GM19397 (cell line): Measurements from ENCODE around the gene USP32.
"Not testable (repeated sequence)": the region's sequence is repeated elsewhere in the genome, so short reads cannot be mapped to it uniquely, and the experiment has no call there.

Source experiments
- ATAC-seq: cut with Tn5 transposase; IDR thresholded peaks from one replicate; pipeline ENCODE4 v1.9.1; 2021; ENCODE audit warnings: mild to moderate bottlenecking, moderate library complexity; ENCODE audit not compliant: unreplicated experiment

USP32 gene

DNA sequence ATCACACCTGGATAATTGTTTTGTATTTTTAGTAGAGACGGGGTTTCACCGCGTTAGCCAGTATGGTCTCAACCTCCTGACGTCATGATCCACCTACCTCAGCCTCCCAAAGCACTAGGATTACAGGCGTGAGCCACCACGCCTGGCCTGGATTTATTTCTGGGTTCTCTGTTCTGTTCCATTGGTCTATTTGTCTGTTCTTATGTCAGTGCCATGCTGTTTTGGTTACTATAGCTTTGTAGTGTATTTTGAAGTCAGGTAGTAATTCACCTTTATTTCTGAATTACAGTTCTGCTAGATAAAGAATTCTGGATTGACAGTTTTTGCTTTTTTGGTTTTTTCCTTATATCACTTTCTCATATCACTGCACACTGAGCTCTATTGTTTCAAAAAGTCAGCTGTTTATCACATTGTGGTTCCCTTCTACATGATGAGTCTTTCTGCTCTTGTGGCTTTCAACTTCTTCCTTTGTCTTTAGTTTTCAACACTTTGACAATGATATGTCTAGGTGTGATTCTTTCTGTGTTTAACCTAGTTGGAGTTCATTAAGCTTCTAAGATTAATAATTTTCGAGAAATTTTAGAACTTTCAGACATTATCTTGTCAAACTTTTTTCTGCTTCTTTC lies 144.0 kb downstream of the USP32 start:
- ATAC-seq = no peak

DNA sequence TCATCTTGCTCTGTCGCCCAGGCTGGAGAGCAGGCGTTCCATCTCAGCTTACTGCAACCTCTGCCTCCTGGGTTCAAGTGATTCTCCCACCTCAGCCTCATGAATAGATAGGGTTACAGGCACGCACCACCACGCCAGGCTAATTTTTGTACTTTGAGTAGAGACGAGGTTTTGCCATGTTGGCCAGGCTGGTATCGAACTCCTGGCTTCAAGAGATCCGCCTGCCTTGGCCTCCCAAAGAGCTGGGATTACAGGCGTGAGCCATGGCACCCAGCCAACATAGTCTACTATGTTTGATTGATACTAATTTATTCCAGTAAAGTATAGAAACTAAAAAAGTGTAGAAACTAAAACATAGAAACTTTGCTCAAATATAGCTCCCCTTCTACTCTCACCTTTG lies 147.3 kb downstream of the USP32 start:
- ATAC-seq = no peak

DNA sequence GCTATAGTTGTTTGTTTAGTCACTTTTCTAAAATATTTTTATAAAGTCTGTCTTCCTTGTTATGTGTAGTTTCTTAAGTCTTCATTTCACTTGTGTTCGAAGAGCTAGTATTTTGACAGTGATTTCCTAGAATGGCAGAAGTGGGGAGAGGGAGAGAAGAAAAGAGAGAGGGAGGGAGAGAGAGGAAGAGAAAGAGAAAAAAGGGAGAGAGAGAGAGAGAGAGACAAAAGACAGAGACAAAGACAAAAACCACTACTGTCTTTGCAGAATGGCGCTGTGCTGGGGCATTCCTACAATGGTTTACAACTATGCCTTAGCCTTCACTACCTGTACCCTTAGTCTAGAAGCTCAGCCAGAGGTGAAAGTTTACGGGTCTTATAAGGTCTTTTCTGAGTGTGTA lies 151.6 kb downstream of the USP32 start:
- ATAC-seq = no peak

DNA sequence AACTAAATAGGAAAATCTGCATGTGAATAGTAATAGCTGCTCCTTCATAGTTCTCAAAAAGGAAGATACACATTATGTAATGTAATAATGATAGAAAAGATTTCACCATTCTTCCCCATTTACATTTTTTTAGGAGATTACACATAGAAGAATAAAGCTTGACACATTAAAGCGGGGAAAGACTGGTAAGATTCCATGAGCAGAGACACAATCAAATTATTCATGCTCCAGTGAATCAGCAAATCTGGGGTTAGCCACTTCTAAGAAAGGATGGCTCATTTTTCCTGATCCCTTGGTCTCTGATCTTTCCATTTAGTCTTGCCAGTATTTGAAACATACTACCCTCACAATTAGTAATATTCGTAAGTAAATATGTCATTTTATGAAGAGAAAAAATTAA lies 160.2 kb downstream of the USP32 start:
- no peak for ATAC-seq

DNA sequence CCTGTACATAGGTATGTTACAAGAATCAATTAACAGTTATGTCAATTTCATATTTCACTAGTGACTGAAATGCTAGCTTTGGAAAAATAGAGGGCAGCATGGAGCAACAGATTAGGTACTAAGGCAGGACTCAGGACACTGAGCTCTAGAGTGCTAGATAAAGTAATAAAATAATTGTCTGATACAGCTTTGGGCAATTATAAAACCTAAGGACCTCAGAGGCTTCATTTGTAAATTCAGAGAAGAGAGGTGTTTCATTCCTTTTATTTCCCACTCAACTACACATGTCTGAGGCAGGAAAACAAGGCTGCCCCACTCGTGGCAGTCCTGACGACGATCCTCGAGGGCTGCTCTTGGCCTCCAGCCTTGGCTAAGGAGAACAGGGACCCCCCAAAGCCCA lies 160.7 kb downstream of the USP32 start:
- ATAC-seq = no peak

DNA sequence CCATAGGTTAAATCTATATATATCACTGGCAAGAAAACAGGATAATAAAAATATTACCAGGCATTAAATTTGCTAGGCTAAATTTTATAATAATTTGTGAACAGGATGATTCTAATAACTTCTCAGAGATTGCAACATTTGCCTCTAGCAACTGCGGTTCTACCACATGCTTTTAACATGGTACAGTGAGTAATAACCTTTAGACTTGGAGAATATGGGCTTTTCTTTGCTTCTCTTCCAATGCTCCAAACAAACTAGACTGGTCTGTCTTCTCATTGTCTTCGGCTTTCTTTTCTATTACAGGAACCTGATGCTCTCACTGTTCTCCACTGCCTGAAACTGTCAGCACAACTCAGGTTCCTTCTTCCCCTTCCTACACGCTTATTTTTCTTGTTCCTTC lies 161.6 kb downstream of the USP32 start:
- ATAC-seq = no peak

DNA sequence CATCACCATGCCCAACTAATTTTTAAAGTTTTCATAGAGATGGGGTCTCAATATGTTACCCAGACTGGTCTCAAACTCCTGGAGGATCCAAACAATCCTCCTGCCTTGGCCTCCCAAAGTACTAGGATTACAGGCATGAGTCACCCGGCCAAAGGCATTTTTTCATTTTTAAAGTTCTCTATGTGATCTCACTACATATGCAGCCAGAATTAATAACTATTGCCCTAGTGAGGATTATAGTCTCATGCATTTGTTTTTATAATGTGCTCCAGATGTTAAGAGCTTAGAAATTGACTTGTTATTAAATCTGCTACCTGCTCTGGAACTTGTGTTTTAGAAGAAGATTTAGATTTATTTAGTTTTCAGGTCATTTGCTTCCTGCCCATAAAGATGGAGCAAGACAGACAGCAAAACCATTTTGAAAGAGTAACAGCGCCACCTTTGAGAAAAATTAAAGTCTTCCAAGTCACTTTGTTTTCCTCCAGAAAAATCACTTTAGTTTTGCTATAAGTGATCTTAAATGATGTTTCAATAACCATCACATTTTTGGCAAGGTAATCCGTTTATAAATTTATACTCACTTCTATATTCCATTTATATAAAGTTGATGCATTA lies 162.6 kb downstream of the USP32 start:
- no peak for ATAC-seq

DNA sequence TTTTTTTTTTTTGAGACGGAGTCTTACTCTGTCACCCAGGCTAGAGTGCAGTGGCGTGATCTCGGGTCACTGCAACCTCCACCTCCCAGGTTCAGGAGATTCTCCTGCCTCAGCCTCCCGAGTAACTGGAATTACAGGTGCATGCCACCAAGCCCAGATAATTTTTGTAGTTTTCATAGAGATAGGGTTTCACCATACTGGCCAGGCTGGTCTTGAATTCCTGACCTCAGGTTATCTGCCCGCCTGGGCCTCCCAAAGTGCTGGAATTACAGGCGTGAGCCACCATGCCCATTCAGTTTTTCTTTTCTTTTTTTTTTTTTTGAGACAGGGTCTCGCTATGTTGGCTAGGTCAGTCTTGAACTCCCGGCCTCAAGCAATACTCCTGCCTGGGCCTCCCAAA lies 164.7 kb downstream of the USP32 start:
- not testable (repeated sequence) for ATAC-seq

DNA sequence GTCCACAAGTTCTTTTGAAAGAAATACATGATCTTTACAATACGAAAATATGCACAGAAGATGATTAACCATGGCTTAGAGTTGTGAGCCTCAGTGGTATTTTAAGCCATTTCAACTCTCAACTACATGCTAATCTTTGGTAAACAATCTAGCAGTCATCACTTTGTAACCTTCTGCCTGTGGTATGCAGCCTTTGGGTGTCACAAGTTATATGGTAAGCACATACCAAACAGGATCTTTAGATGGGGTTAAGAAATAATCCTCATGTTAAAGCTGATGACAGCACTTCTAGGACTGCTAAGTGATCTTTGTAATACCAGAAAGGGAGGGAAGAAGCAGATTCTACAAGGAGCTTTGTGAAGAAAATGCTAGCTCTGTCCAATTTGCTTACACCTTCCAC lies 167.9 kb downstream of the USP32 start:
- no peak for ATAC-seq

DNA sequence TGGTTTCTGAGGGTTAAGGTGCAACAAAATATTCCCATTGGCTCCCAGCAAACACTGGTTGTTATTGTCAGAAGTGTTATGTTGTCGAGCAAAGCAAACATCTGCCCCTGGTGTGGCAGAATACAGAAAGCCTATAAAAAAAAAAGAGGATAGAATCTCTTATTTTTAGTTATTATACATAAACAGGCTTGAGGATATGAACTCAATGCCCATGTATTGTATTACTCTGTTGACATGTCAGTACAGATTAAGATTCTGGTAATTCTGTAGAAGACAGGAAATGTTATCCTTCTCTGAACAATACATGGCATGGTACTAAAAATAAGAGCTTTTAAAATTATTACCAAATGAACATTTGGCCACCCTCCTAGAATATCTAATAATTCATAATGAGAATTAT lies 168.5 kb downstream of the USP32 start:
- no peak for ATAC-seq

DNA sequence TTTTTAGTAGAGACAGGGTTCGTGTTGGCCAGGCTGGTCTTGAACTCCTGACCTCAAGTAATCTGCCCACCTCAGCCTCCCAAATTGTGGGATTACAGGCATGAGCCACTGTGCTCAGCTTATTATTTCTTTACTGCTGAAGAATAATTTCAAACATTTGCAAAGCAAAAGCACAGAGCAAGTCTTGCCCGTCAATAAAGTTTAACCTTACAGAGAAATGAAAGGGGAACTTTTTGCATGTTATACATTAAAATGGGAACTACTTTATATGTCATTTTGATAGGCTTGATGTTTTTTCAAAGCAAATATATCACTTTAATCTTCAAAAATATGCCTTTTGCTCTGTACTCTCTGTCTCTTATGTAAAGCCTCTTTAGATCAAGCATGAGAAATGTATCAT lies 173.2 kb downstream of the USP32 start:
- ATAC-seq = not testable (repeated sequence)

DNA sequence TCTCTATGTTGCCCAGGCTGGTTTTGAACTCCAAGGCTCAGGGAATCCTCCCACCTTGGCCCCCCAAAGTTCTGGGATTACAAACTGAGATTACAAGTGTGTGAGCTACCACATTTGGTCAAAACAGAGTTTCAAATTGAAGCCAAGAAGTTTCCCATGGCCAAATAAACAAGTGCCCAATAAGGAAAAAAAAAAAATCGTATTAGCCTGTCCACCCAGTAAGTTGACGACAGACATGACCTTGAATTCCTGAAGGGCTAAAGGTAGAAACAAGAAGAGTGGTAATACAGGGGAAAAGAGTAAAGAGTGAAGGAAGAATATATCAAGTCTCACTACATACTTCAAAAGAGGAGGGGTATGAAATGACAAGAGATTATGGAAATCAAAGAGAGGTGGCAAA lies 176.0 kb downstream of the USP32 start:
- not testable (repeated sequence) for ATAC-seq

DNA sequence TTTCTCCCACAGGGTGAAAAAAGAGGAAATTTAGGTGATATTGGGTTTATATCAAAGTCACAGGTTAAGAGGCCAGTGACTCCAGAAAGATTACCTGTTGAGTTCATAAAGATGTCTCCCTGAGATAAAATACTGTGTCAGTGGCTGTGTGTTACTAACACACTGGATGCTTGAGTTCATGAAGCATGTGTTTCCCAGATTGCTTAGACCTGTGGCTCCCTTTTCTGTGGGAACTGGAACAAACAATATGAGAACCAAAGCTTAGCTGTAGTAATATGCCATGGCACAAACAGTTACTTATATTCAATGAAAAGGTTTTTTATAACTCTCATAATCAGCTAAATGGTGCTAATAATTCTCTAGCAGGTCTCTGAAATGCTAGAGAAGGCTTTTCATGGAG lies 180.7 kb downstream of the USP32 start:
- not testable (repeated sequence) for ATAC-seq

DNA sequence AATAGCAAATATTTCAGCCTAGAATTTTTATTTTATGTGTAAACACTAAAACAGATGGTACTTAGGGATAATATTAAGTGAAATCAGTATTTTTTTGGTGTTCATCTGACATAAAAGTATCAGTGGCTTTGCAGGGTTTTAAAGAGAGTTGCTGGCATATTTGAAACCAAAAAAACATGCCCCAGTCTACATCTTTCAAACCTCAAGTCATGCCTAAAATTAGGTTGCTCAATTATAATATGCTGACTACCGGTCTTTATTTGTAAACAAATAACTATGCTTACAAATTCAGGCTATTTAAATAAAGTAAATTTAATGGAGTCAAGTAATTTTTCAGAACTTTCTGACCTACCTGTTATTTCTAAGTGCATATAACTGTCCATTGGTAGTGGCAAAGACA lies 183.6 kb downstream of the USP32 start:
- ATAC-seq = not testable (repeated sequence)

DNA sequence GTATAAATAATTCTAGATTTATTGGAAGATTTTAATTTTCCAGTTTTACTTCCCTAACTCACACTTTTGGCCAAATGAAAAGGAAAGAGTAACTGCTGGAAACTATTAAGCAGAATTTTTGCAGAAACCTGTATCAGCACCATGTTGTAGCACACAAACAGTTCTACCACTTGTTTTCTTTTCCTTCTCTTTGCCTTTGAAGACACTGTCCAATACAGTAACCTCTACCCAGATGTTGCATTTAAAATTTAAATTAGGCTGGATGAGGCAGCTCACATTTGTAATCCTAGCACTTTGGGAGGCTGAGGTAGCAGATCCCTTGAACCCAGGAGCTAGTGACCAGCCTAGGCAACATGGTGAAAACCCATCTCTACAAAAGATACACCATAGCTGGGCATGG lies 186.2 kb downstream of the USP32 start:
- ATAC-seq = not testable (repeated sequence)

DNA sequence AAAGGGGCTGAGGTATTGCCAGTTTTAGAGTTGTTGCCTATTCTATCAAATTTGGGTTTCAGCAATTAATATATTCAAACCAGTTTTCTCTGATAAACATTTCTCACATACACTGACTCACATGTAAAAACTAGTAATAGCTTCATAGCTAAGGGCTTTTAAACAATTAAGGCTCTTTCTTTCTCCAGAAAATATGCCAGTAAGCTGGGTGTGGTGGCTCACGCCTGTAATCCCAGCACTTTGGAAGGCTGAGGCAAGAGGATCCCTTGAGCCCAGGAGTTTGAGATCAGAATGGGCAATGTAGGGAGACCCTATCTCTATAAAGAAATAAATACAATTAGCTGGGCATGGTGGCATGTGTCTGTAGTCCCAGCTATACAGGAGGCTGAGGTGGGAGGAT lies 193.3 kb downstream of the USP32 start:
- not testable (repeated sequence) for ATAC-seq

DNA sequence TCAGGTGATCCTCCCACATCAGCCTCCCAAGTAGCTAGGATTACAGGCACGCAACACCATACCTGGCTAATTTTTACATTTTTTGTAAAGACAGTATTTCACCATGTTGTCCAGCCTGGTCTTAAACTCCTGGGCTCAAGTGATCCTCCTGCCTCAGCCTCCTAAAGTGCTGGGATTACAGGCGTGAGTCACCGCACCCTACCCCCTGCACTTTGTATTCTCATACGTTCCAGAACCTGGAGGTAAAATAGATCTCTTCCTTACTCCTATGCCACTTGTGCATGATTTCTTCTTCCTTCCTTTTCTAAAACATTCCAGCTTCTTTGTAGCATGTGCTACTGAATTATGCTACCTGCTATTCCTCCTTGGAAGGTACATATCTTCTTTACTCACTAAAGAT lies 197.8 kb downstream of the USP32 start:
- ATAC-seq = not testable (repeated sequence)

DNA sequence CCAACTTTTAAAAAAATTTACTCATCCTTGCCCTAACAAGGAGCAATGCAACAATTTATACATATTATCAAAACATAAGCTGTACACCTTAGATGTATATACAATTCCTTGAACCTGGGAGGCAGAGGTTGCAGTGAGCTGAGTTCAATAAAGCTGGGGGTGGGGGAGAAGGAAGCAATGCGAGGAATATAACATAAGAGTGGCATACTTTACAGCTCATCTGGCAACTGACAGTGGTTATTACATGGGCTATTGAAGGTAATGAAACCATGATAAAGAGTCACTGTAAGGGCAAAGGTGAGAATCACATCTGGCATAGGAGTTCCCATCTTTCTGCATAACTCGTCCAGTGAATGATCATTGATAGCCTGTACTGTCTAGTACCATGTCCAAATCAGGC lies 198.5 kb downstream of the USP32 start:
- ATAC-seq = no peak

DNA sequence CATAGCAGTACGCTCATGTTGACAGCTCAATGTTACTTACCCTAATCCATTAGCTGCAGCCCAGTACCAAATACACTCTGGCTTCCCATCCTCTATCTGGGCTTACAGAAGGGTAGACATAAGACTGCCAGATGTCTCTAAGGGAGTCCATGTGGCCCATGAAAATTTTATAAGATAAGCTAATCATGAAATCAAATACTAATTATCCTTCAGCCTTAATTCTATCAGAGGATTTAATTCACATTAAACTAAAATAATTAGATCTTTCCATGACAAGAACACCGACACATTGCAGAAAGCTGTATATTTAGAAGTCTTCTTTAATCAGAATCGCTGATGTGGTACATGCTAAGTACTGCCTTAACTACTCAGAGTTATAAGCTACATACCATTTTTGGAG lies 198.9 kb downstream of the USP32 start:
- ATAC-seq = not testable (repeated sequence)

DNA sequence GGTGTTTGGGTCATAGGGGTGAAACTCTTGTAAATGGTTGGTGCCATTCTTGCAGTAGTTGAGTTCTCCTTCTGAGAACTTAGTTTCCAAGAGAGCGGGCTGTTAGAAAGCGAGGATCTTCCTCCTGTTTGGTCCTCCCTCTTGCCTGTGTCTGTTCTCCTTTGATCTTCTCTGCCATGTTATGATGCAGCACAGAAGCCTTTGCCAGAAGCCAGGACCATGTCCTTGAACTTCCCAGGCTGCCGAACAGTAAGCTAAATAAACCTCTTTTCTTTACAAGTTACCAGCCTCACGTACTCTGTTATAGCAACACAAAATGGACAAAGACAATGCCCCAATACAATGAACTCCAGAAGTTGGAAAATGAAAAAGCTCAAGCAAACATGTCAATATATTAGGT lies 201.9 kb downstream of the USP32 start:
- not testable (repeated sequence) for ATAC-seq

DNA sequence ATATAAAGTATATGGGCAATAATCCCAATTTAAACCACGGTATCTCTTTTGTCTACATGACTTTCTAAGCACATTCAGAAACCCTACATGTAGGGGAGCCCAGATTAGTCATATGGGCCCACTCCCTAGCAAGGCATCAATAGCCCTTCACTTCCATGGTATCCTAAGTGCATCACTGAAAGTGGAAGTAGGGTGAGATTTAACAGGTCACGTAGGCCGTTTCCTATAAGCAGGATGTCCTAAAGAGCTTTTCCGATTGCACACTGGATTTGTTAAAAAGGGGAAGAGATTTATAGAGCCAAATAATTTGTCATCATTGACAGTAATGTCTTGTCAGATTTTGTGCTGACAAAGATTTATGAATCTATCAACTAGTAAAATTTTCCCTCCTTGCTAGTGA lies 203.2 kb downstream of the USP32 start:
- ATAC-seq = no peak

DNA sequence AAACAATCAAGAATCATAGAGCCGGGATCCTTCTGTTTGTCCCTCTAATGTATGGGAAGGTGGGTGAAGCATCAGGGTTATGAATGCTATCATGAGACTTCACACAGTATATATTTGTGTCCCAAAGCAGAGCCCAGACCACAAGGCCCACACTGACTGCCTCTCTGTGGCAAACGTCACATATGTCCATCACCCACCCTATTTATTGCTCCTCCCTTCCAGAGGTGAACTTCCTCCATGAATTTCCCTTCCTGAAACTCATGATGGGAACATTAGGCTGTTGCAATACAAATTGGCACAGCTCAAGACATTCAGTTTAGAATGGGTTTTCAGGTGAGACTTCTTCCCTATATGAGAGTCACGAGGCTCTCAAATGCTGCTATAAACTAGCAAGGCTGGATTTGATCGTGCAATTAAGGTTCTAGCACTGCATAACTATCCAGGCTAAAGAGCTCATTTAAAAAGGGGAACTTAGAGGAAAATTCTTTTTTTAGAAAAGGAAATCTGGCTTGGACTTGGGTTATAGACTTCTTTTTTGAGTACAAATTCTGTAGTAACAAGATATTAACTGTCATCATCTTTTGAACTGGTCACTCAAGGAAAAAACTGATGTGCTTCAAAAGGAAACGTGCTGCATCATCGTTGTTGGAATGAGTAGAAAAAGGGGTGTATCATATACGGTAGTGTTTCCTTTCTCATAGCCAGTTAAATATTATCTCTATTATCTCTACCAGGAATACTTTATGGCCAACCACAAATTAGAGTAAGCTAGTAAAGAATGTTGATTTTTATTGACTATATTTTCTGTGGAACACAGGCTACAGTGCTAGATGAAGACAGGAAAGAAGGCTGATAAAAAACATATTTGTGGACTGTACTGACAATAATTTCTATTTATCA lies 204.8 kb downstream of the USP32 start:
- ATAC-seq = not testable (repeated sequence)
